K562 (cell line): ENCODE data around the gene DNAJC2. TPM values are rescaled to one million over a fixed set of nuclear protein-coding genes. Genes with fewer than 3 reads are reported as not detected.
A peak's percentile ranks its signal among the peaks of the same experiment; 100 is the strongest.

ENCODE experiments used
- ATAC-seq: fragments of 200-7000 bp; cut with Tn5 transposase; 3 replicates; pipeline ENCODE4 v1.9.1; 2020; ENCODE audit warnings: moderate library complexity
- BruUV-seq: library from RNA; stranded (reverse); fragments of 400-500 nt; replicated peaks from 2 replicates; lab custom pipeline; 2021; lab: Mats Ljungman, UMichigan
- CTCF ChIA-PET: fragments of 300-600 bp; formaldehyde crosslinking; extraction: SDS; loops from one replicate; lab custom pipeline; 2021; ENCODE audit warnings: low intra/inter-chr PET ratio; lab: Yijun Ruan, JAX
- POLR2A ChIA-PET: fragments of 300-600, 350-650 bp; sonication (Branson Sonifier 250); formaldehyde crosslinking; extraction: SDS; loops from one replicate; lab custom pipeline; 2021; ENCODE audit warnings: antibody characterized with exemption, inconsistent platforms; lab: Yijun Ruan, JAX
- DNase-seq, 4 experiments: peaks; one replicate each; pipeline versions ENCODE4 v3.0.0 to v3.0.0-alpha.2; 2011 to 2018; ENCODE audit warnings: low spot score in 3 of 4, mixed read lengths in 3 of 4; ENCODE audit errors: extremely low read depth in 1 of 4
- FAIRE-seq: peaks from 2 replicates; lab custom pipeline; 2011; peaks lifted over from hg19 to GRCh38; lab: Jason Lieb, UNC
- H2AFZ ChIP-seq: 2 replicates; pipeline ENCODE4 v1.6.0; 2011; ENCODE audit warnings: low read depth, low read length, control low read depth, inconsistent platforms
- H3K27ac ChIP-seq: fragments of 200-600 bp; 3 replicates; pipeline ENCODE4 v1.8.0; 2011; ENCODE audit warnings: low read depth, mild to moderate bottlenecking, control low read depth, inconsistent platforms, low read length, moderate library complexity, mixed read lengths; ENCODE audit errors: extremely low read depth
- H3K27me3 ChIP-seq, 2 experiments: fragments of 300-600 bp in 1 of 2; 2 replicates in 1 of 2; 3 replicates in 1 of 2; pipeline versions ENCODE4 v1.6.0 to v1.8.0; 2011; ENCODE audit warnings: inconsistent platforms in 2 of 2, low read length in 2 of 2, mild to moderate bottlenecking in 1 of 2, mixed read lengths in 1 of 2, moderate library complexity in 1 of 2; ENCODE audit not compliant: control insufficient read depth in 2 of 2, insufficient read depth in 2 of 2
- H3K36me3 ChIP-seq: fragments of 300-600 bp; 3 replicates; pipeline ENCODE4 v1.8.0; 2011; ENCODE audit warnings: mild to moderate bottlenecking, low read length, inconsistent platforms; ENCODE audit not compliant: control insufficient read depth, insufficient read depth
- H3K4me1 ChIP-seq, 2 experiments: fragments of 200-600 bp in 1 of 2; replicated peaks in 1 of 2; 2 replicates in 1 of 2; 3 replicates in 1 of 2; pipeline versions ENCODE4 v1.5.1 to v1.8.0; 2011; ENCODE audit warnings: inconsistent platforms in 2 of 2, low read length in 2 of 2, mild to moderate bottlenecking in 1 of 2, mixed read lengths in 1 of 2, moderate library complexity in 1 of 2; ENCODE audit not compliant: control insufficient read depth in 2 of 2, insufficient read depth in 2 of 2
- H3K4me2 ChIP-seq: 2 replicates; pipeline ENCODE4 v1.6.1; 2011; ENCODE audit warnings: low read length, control low read depth, inconsistent platforms, mixed read lengths; ENCODE audit not compliant: insufficient read depth
- H3K4me3 ChIP-seq: fragments of 200-600 bp; sonication (generic), shearing (Covaris generic); 2 replicates; pipeline ENCODE4 v1.5.1; 2016; ENCODE audit warnings: control low read depth, inconsistent platforms
- H3K79me2 ChIP-seq: fragments of 200-600 bp; 3 replicates; pipeline ENCODE4 v1.8.0; 2011; ENCODE audit warnings: low read length, inconsistent platforms; ENCODE audit not compliant: control insufficient read depth, insufficient read depth
- H3K9ac ChIP-seq, 2 experiments: 2 replicates each; pipeline versions ENCODE4 v1.6.0 to v1.6.1; 2011; ENCODE audit warnings: low read depth in 2 of 2, low read length in 2 of 2, control low read depth in 1 of 2, inconsistent platforms in 1 of 2, mild to moderate bottlenecking in 1 of 2, mixed read lengths in 1 of 2; ENCODE audit not compliant: insufficient read depth in 1 of 2
- H3K9me1 ChIP-seq: one replicate; pipeline ENCODE4 v1.6.0; 2011; ENCODE audit warnings: inconsistent platforms, mild to moderate bottlenecking, low read length, moderate library complexity; ENCODE audit not compliant: control insufficient read depth, insufficient read depth
- H3K9me3 ChIP-seq: replicated peaks from 2 replicates; pipeline ENCODE4 v1.5.1; 2011; ENCODE audit warnings: low read depth, low read length, inconsistent platforms; ENCODE audit not compliant: control insufficient read depth, insufficient read depth
- H4K20me1 ChIP-seq: replicated peaks from 2 replicates; pipeline ENCODE4 v1.6.1; 2011; ENCODE audit warnings: low read length, inconsistent platforms, mixed read lengths; ENCODE audit not compliant: control insufficient read depth, insufficient read depth
- ARNT ChIP-seq, 2 experiments: fragments of 450-650 bp; IDR thresholded peaks; 2 replicates each; pipeline ENCODE4 v1.6.1; 2016; ENCODE audit warnings: mild to moderate bottlenecking in 1 of 2
- NBN ChIP-seq: fragments of 450-650 bp; IDR thresholded peaks from 2 replicates; pipeline ENCODE4 v1.6.1; 2016; ENCODE audit warnings: low read depth, mild to moderate bottlenecking
- RNF2 ChIP-seq: sonication (generic); IDR thresholded peaks from 2 replicates; pipeline ENCODE4 v1.6.1; 2016
- WGBS: fragments of 100-300 bp; shearing (Covaris generic); methylation state at CpG from one replicate; pipeline ENCODE4 v1.1.6; 2016; ENCODE audit warnings: low coverage, mixed read lengths; ENCODE audit not compliant: insufficient coverage; ENCODE audit errors: missing lambda C conversion rate; 5-methylcytosine and 5-hydroxymethylcytosine counted together
- in situ Hi-C: fragments of 300-500 bp; cut with MboI; formaldehyde crosslinking; loops from 4 replicates; pipeline ENCODE4 v1.15.0; 2018; ENCODE audit warnings: inconsistent platforms, mixed read lengths
- intact Hi-C: fragments of 100-400 bp; cut with micrococcal nuclease; formaldehyde crosslinking; loops from 2 replicates; pipeline ENCODE4 v1.14.2; 2022
- polyA plus RNA-seq, 8 experiments: library from polyadenylated mRNA; depleted of rRNA in 4 of 8; stranded (reverse) in 5 of 8; unstranded in 3 of 8; fragments of >200 nt; fragmentation: Nextera tagmentation in 2 of 8; fragmentation: Illumina TruSeq in 1 of 8; extraction: Ambion mirVana in 2 of 8; extraction: Trizol in 1 of 8; gene quantifications; 2 replicates each; pipeline versions ENCODE4 v1.2.1 to v1.2.3, GENCODE V29; 2011 to 2014; ENCODE audit warnings: inconsistent platforms in 1 of 8, missing spikeins in 1 of 8
- total RNA-seq, 7 experiments: library from RNA; depleted of rRNA in 6 of 7; stranded (reverse); fragments of >200 nt in 6 of 7; fragmentation: Illumina TruSeq in 2 of 7; extraction: Trizol in 2 of 7; gene quantifications; 2 replicates each; pipeline versions ENCODE4 v1.2.1 to v1.2.3, GENCODE V29; 2011 to 2021; ENCODE audit warnings: low replicate concordance in 1 of 7
- TF ChIP-seq, protein P1 (sequence below): fragments of 450-650 bp; IDR thresholded peaks from 2 replicates; pipeline ENCODE4 v1.6.1; 2016; ENCODE audit warnings: low read depth

The DNAJC2 gene
- total and polyA plus RNA-seq, 9 of the 15 experiments (the other 6 are each of a cell fraction or from before 2014, with no cell fraction given), result 40.2 to 157 (median 92.1) TPM

GRCh38 chr7:103379270-103379975 lies 34.9 kb upstream of the DNAJC2 start (continued):
- TF ChIP-seq NBN, result peak; percentile 51; the same call in 1 of the 2 replicates
- TF ChIP-seq RNF2, result 0 out of 2 replicates have a peak, but pooled peaks have one; percentile 0
- TF ChIP-seq ARNT (IDR thresholded peaks at IDR 0.05), result 0 out of 4 replicates have a peak, but pooled peaks of 1 of the 2 experiments have one; percentile 28
- TF ChIP-seq, all 486 proteins: peak for 21

GRCh38 chr7:103373866-103374643 lies 29.5 kb upstream of the DNAJC2 start:
- Histone ChIP-seq H3K79me2 (no peaks in the 10 kb centered on the region), H3K4me2 (no peak overlapping the region), H2AFZ (peak overlapping the region; percentile 41), H4K20me1 (no peaks in the 10 kb centered on the region), H3K9ac (no peak overlapping the region; a peak in 1 of 4 replicates), H3K9me3 (no peaks in the 10 kb centered on the region), H3K27me3 (no peaks in the 10 kb centered on the region), H3K27ac (no peak overlapping the region), H3K4me1 (no peaks in the 10 kb centered on the region; a peak in 2 of 5 replicates), H3K9me1 (no peaks in the 10 kb centered on the region), H3K36me3 (peaks cover 7% of the 10 kb centered on the region; the same call in 2 of the 3 replicates), H3K4me3 (no peak overlapping the region)
- CTCF ChIA-PET, result no interaction called here
- ATAC-seq, result peak; percentile 70
- intact Hi-C loops (no loop called here), in situ Hi-C loops (no loop called here)
- no peak for FAIRE-seq
- BruUV-seq, result no TSS peak
- 12% methylated on average over 6 of the region's 6 CpGs for WGBS
- POLR2A ChIA-PET, result no interaction called here
- DNase-seq, result no peak
- TF ChIP-seq, protein P1, sequence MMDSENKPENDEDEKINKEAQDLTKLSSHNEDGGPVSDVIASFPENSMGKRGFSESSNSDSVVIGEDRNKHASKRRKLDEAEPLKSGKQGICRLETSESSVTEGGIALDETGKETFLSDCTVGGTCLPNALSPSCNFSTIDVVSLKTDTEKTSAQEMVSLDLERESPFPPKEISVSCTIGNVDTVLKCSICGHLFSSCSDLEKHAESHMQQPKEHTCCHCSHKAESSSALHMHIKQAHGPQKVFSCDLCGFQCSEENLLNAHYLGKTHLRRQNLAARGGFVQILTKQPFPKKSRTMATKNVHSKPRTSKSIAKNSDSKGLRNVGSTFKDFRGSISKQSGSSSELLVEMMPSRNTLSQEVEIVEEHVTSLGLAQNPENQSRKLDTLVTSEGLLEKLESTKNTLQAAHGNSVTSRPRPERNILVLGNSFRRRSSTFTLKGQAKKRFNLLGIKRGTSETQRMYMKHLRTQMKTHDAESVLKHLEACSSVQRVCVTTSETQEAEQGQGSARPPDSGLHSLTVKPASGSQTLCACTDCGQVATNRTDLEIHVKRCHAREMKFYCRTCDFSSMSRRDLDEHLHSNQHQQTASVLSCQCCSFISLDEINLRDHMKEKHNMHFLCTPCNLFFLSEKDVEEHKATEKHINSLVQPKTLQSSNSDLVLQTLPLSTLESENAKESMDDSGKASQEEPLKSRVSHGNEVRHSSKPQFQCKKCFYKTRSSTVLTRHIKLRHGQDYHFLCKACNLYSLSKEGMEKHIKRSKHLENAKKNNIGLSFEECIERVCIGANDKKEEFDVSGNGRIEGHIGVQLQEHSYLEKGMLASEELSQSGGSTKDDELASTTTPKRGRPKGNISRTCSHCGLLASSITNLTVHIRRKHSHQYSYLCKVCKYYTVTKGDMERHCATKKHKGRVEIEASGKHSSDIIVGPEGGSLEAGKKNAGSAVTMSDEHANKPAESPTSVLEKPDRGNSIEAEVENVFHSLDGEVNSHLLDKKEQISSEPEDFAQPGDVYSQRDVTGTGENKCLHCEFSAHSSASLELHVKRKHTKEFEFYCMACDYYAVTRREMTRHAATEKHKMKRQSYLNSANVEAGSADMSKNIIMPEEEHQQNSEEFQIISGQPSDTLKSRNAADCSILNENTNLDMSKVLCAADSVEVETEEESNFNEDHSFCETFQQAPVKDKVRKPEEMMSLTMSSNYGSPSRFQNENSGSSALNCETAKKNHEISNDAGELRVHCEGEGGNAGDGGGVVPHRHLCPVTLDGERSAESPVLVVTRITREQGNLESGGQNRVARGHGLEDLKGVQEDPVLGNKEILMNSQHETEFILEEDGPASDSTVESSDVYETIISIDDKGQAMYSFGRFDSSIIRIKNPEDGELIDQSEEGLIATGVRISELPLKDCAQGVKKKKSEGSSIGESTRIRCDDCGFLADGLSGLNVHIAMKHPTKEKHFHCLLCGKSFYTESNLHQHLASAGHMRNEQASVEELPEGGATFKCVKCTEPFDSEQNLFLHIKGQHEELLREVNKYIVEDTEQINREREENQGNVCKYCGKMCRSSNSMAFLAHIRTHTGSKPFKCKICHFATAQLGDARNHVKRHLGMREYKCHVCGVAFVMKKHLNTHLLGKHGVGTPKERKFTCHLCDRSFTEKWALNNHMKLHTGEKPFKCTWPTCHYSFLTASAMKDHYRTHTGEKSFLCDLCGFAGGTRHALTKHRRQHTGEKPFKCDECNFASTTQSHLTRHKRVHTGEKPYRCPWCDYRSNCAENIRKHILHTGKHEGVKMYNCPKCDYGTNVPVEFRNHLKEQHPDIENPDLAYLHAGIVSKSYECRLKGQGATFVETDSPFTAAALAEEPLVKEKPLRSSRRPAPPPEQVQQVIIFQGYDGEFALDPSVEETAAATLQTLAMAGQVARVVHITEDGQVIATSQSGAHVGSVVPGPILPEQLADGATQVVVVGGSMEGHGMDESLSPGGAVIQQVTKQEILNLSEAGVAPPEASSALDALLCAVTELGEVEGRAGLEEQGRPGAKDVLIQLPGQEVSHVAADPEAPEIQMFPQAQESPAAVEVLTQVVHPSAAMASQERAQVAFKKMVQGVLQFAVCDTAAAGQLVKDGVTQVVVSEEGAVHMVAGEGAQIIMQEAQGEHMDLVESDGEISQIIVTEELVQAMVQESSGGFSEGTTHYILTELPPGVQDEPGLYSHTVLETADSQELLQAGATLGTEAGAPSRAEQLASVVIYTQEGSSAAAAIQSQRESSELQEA, result no peak
